Measurements from ENCODE around the gene APCDD1L. TPM values are rescaled to one million over a fixed set of nuclear protein-coding genes. Genes with fewer than 3 reads are reported as not detected.

The APCDD1L gene
- total and polyA plus RNA-seq, 4 donors = 0.11 to 0.32 (median 0.20) TPM; not detected in 1

- WGBS (ENCODE audit: insufficient coverage) = 95% methylated on average over 19 of the region's 19 CpGs
- Histone ChIP-seq H3K36me3 (ENCODE audit: control insufficient read depth, insufficient read depth, low read length) (no peaks in the 10 kb centered on the region), H3K27ac (ENCODE audit: low read depth, low read length) (no peak overlapping the region), H3K27me3 (ENCODE audit: control insufficient read depth, insufficient read depth, low read length) (peaks cover 4% of the 10 kb centered on the region), H3K4me3 (ENCODE audit: low read depth, low read length) (no peak overlapping the region), H3K4me1 (ENCODE audit: control insufficient read depth, insufficient read depth, low read length) (peaks cover 3% of the 10 kb centered on the region), H3K9me3 (ENCODE audit: control insufficient read depth, insufficient read depth, low read length) (no peaks in the 10 kb centered on the region)
- no peak for DNase-seq (ENCODE audit: low read depth in 4 of 6, low spot score in 6 of 6)
These were observed 44.6 kb downstream of the APCDD1L start for GRCh38 chr20:58470336-58471192.

DNA sequence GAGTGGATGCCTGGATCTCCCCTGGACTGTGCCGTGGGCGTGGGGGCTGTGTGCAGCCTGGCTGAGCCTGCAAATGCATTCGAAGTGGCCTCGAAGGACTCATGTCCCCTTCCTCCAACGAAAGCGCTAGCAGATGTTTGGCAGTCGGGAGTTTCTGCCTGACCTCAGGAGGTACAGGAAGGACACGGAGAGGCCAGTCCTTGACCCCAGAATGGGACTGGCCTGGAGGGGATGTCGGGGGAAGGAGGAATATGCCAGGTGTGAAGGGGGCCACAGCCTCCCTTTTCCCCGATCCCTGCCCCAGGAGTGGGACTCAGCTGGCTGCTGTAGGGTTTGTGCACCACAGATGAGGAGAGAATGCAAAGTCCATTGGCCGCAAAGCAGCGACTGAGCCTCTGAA lies 45.6 kb downstream of the APCDD1L start:
- Histone ChIP-seq H3K36me3 (ENCODE audit: control insufficient read depth, insufficient read depth, low read length) (no peaks in the 10 kb centered on the region), H3K4me3 (ENCODE audit: low read depth, low read length) (no peak overlapping the region), H3K27me3 (ENCODE audit: control insufficient read depth, insufficient read depth, low read length) (peaks cover 4% of the 10 kb centered on the region), H3K9me3 (ENCODE audit: control insufficient read depth, insufficient read depth, low read length) (no peaks in the 10 kb centered on the region), H3K4me1 (ENCODE audit: control insufficient read depth, insufficient read depth, low read length) (peaks cover 3% of the 10 kb centered on the region), H3K27ac (ENCODE audit: low read depth, low read length) (no peak overlapping the region)
- DNase-seq (ENCODE audit: low read depth in 4 of 6, low spot score in 6 of 6) = no peak
- 87% methylated on average over 12 of the region's 12 CpGs for WGBS (ENCODE audit: insufficient coverage)

DNA sequence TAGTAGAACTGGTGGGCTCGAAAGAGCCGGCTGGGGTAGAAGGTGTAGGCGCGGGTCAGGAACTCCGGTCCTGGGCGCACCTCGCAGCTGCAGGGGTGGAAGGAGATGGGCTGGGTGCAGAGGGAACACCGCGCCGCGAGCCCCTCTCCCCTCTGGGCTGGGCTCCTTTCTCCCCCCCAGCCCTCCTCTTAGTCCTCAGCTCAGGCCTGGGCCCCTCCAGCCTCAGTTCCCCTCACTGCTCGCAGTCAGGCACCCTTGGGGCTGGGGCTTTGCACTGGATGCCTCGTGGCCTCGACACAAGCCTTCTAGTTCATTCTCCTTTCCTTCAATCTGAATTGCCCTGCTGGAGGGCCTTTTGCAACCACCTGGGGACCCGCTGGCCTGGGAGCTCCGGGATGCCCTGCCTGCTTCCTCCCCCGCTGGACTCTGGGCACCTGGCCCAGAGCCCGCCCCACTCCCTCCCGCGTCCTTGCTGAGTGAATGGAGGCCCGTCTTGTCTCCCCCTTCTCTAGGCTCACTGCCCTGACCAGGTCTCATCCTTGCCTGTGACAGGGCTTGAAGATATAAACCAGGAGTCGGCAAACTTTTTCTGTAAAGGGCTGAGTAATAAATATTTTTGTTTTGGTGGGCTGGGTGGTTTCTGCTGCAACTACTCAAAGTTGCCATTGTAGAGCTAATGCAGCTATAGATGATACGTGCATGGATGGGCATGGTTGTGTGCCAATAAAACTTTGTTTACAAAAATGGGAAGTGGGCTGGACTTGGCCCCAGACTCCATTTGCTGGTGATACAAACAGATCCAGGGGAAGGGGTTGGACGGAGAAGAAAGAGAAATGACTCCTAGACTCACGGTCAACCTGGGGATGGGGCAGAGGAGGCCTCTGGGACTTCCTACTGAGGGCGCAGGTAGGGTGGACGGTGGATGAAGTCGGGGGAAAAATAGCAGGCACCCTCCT lies 47.3 kb downstream of the APCDD1L start:
- no peak for DNase-seq (ENCODE audit: low read depth in 4 of 6, low spot score in 6 of 6)
- Histone ChIP-seq H3K4me1 (ENCODE audit: control insufficient read depth, insufficient read depth, low read length) (peaks cover 3% of the 10 kb centered on the region), H3K27me3 (ENCODE audit: control insufficient read depth, insufficient read depth, low read length) (peaks cover 4% of the 10 kb centered on the region)

GRCh38 chr20:58466729-58467571 lies 48.2 kb downstream of the APCDD1L start:
- Histone ChIP-seq H3K27ac (ENCODE audit: low read depth, low read length) (no peak overlapping the region), H3K27me3 (ENCODE audit: control insufficient read depth, insufficient read depth, low read length) (peaks cover 4% of the 10 kb centered on the region), H3K36me3 (ENCODE audit: control insufficient read depth, insufficient read depth, low read length) (no peaks in the 10 kb centered on the region), H3K4me1 (ENCODE audit: control insufficient read depth, insufficient read depth, low read length) (peaks cover 3% of the 10 kb centered on the region), H3K4me3 (ENCODE audit: low read depth, low read length) (no peak overlapping the region), H3K9me3 (ENCODE audit: control insufficient read depth, insufficient read depth, low read length) (no peaks in the 10 kb centered on the region)
- 56% methylated on average over 61 of the region's 68 CpGs for WGBS (ENCODE audit: insufficient coverage)
- no peak for DNase-seq (ENCODE audit: low read depth in 4 of 6, low spot score in 6 of 6)

More for the DNA sequence above, 47.3 kb downstream of the APCDD1L start:
- WGBS (ENCODE audit: insufficient coverage) = 60% methylated on average over 22 of the region's 28 CpGs
- Histone ChIP-seq H3K36me3 (ENCODE audit: control insufficient read depth, insufficient read depth, low read length) (no peaks in the 10 kb centered on the region), H3K4me3 (ENCODE audit: low read depth, low read length) (no peak overlapping the region), H3K27ac (ENCODE audit: low read depth, low read length) (no peak overlapping the region), H3K9me3 (ENCODE audit: control insufficient read depth, insufficient read depth, low read length) (no peaks in the 10 kb centered on the region)

GRCh38 chr20:58466095-58466708 lies 49.0 kb downstream of the APCDD1L start:
- no peak overlapping the region for H3K4me3 ChIP-seq (ENCODE audit: low read depth, low read length)
- no peaks in the 10 kb centered on the region for H3K9me3 ChIP-seq (ENCODE audit: control insufficient read depth, insufficient read depth, low read length)
- no peak overlapping the region for H3K27ac ChIP-seq (ENCODE audit: low read depth, low read length)
- H3K4me1 ChIP-seq (ENCODE audit: control insufficient read depth, insufficient read depth, low read length) = peaks cover 3% of the 10 kb centered on the region
- DNase-seq (ENCODE audit: low read depth in 4 of 6, low spot score in 6 of 6) = no peak
- peaks cover 4% of the 10 kb centered on the region for H3K27me3 ChIP-seq (ENCODE audit: control insufficient read depth, insufficient read depth, low read length)
- no peaks in the 10 kb centered on the region for H3K36me3 ChIP-seq (ENCODE audit: control insufficient read depth, insufficient read depth, low read length)
- 95% methylated on average over 25 of the region's 27 CpGs for WGBS (ENCODE audit: insufficient coverage)

DNA sequence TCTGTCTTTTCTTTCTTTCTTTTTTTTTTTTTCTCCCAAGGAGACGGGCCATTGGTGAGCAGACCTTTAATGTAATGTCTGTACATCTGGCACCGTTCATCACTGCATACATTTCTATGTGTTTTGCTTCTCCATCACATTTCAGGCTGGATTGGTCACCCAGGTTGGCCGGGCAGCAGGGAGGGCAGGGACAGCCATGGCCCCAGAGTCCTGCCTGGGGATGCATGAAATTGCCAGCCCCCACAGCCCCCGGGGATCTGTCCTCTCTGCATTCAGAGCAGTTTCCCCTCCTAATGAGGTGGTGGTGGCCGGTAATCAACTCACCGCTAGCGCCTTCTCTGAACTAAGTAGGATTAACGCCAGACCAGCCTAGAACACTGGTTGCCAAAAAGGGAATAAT lies 50.4 kb downstream of the APCDD1L start:
- no peaks in the 10 kb centered on the region for H3K9me3 ChIP-seq (ENCODE audit: control insufficient read depth, insufficient read depth, low read length)
- DNase-seq (ENCODE audit: low read depth in 4 of 6, low spot score in 6 of 6) = no peak
- no peak overlapping the region for H3K27ac ChIP-seq (ENCODE audit: low read depth, low read length)
- H3K27me3 ChIP-seq (ENCODE audit: control insufficient read depth, insufficient read depth, low read length) = peaks cover 4% of the 10 kb centered on the region
- H3K4me1 ChIP-seq (ENCODE audit: control insufficient read depth, insufficient read depth, low read length) = peaks cover 6% of the 10 kb centered on the region
- 69% methylated on average over 6 of the region's 8 CpGs for WGBS (ENCODE audit: insufficient coverage)
- peaks cover 6% of the 10 kb centered on the region for H3K36me3 ChIP-seq (ENCODE audit: control insufficient read depth, insufficient read depth, low read length)
- H3K4me3 ChIP-seq (ENCODE audit: low read depth, low read length) = no peak overlapping the region

- 77% methylated on average over 4 of the region's 10 CpGs for WGBS (ENCODE audit: insufficient coverage)
- H3K4me1 ChIP-seq (ENCODE audit: control insufficient read depth, insufficient read depth, low read length) = peaks cover 12% of the 10 kb centered on the region
- H3K4me3 ChIP-seq (ENCODE audit: low read depth, low read length) = no peak overlapping the region
- H3K9me3 ChIP-seq (ENCODE audit: control insufficient read depth, insufficient read depth, low read length) = no peaks in the 10 kb centered on the region
- no peak overlapping the region for H3K27ac ChIP-seq (ENCODE audit: low read depth, low read length)
- H3K36me3 ChIP-seq (ENCODE audit: control insufficient read depth, insufficient read depth, low read length) = peaks cover 6% of the 10 kb centered on the region
- DNase-seq (ENCODE audit: low read depth in 4 of 6, low spot score in 6 of 6) = no peak
- H3K27me3 ChIP-seq (ENCODE audit: control insufficient read depth, insufficient read depth, low read length) = peaks cover 4% of the 10 kb centered on the region
These were observed 51.9 kb downstream of the APCDD1L start for GRCh38 chr20:58463256-58463655.

- Histone ChIP-seq H3K27ac (ENCODE audit: low read depth, low read length) (no peak overlapping the region), H3K36me3 (ENCODE audit: control insufficient read depth, insufficient read depth, low read length) (peaks cover 6% of the 10 kb centered on the region), H3K4me3 (ENCODE audit: low read depth, low read length) (no peak overlapping the region), H3K27me3 (ENCODE audit: control insufficient read depth, insufficient read depth, low read length) (peaks cover 4% of the 10 kb centered on the region), H3K9me3 (ENCODE audit: control insufficient read depth, insufficient read depth, low read length) (no peaks in the 10 kb centered on the region), H3K4me1 (ENCODE audit: control insufficient read depth, insufficient read depth, low read length) (peaks cover 9% of the 10 kb centered on the region)
- 100% methylated on average over 3 of the region's 6 CpGs for WGBS (ENCODE audit: insufficient coverage)
- no peak for DNase-seq (ENCODE audit: low read depth in 4 of 6, low spot score in 6 of 6)
These were observed 53.3 kb downstream of the APCDD1L start for GRCh38 chr20:58461899-58462298.

DNA sequence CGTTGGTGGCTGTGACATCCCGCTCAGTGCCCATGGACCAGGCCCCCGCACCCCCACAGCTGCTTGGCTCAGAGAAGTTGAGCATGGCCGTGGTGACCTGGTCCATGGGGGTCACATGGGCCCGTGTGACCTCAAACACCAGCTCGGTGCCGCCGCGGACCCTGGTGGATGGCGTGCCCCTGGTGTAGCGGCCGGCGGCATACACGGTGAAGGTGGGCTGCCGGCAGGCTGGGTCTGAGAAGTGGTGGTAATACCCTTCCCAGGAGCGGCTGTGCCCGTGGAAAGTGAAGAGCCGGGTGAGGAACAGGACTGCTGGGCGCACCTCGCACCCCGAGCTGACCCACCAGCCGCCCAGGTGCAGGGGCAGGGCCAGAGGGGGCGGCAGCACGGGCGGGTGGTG lies 54.1 kb downstream of the APCDD1L start:
- no peak overlapping the region for H3K27ac ChIP-seq (ENCODE audit: low read depth, low read length)
- H3K27me3 ChIP-seq (ENCODE audit: control insufficient read depth, insufficient read depth, low read length) = no peaks in the 10 kb centered on the region
- H3K36me3 ChIP-seq (ENCODE audit: control insufficient read depth, insufficient read depth, low read length) = peaks cover 6% of the 10 kb centered on the region
- H3K9me3 ChIP-seq (ENCODE audit: control insufficient read depth, insufficient read depth, low read length) = no peaks in the 10 kb centered on the region
- DNase-seq (ENCODE audit: low read depth in 4 of 6, low spot score in 6 of 6) = no peak
- WGBS (ENCODE audit: insufficient coverage) = 95% methylated on average over 25 of the region's 25 CpGs
- H3K4me3 ChIP-seq (ENCODE audit: low read depth, low read length) = no peak overlapping the region
- peaks cover 9% of the 10 kb centered on the region for H3K4me1 ChIP-seq (ENCODE audit: control insufficient read depth, insufficient read depth, low read length)

All from spinal cord (tissue), 10 donors.